K562 (cell line): Measurements from ENCODE around the gene CCNQ. TPM values are rescaled to one million over a fixed set of nuclear protein-coding genes. Genes with fewer than 3 reads are reported as not detected.

Source experiments
- GABPA ChIP-seq: fragments of 200-800 bp; sonication (Bioruptor generic); conservative IDR thresholded peaks from 2 replicates; pipeline ENCODE4 v1.6.1; 2016; ENCODE audit warnings: low read depth, missing genetic modification characterization, missing compliant biosample characterization
- MCM5 ChIP-seq: fragments of 450-650 bp; IDR thresholded peaks from 2 replicates; pipeline ENCODE4 v1.6.1; 2016; ENCODE audit warnings: low read depth
- MLLT1 ChIP-seq, 2 experiments: fragments of 450-650 bp; IDR thresholded peaks; 2 replicates each; pipeline ENCODE4 v1.6.1; 2016
- PHB ChIP-seq: fragments of 250-450 bp; sonication (Bioruptor Pico); IDR thresholded peaks from 2 replicates; pipeline ENCODE4 v1.5.0; 2021
- POLR3G ChIP-seq: IDR thresholded peaks from 2 replicates; pipeline ENCODE4 v1.6.1; 2011; ENCODE audit not compliant: insufficient read length, insufficient replicate concordance; ENCODE audit errors: extremely low read depth
- SMAD3 ChIP-seq: fragments of 450-650 bp; formaldehyde crosslinking; conservative IDR thresholded peaks from 2 replicates; pipeline ENCODE4 v1.4.0; 2020; ENCODE audit warnings: mild to moderate bottlenecking
- U2AF2 ChIP-seq: fragments of 200-400 bp; formaldehyde crosslinking; optimal IDR thresholded peaks from 2 replicates; pipeline ENCODE3; 2017; ENCODE audit warnings: low read depth, mild to moderate bottlenecking, low read length
- UBTF ChIP-seq, 2 experiments: IDR thresholded peaks; 2 replicates each; pipeline ENCODE4 v1.6.1; 2012; ENCODE audit warnings: improper control_type of control experiment in 2 of 2, low read depth in 2 of 2, low read length in 2 of 2, borderline replicate concordance in 1 of 2
- ZBTB11 ChIP-seq, 3 experiments: fragments of 200-800 bp in 1 of 3; fragments of 250-450 bp in 1 of 3; fragments of 450-650 bp in 1 of 3; sonication (Bioruptor Pico) in 1 of 3; sonication (Bioruptor generic) in 1 of 3; formaldehyde crosslinking in 1 of 3; IDR thresholded peaks; 2 replicates each; pipeline versions ENCODE4 v1.6.1 to v1.8.0; 2016 to 2022; ENCODE audit warnings: mild to moderate bottlenecking in 2 of 3, missing genetic modification characterization in 2 of 3, missing compliant biosample characterization in 1 of 3, moderate library complexity in 1 of 3
- ZBTB40 ChIP-seq, 2 experiments: fragments of 450-650 bp in 1 of 2; sonication (generic) in 1 of 2; formaldehyde crosslinking in 1 of 2; IDR thresholded peaks; 2 replicates each; pipeline versions ENCODE4 v1.7.1 to v1.9.0; 2016 to 2022; ENCODE audit warnings: inconsistent platforms in 1 of 2, mild to moderate bottlenecking in 1 of 2, missing genetic modification reagents in 1 of 2
- ZNF316 ChIP-seq: fragments of 450-650 bp; IDR thresholded peaks from 2 replicates; pipeline ENCODE4 v1.6.1; 2016
- polyA plus RNA-seq, 8 experiments: library from polyadenylated mRNA; depleted of rRNA in 4 of 8; stranded (reverse) in 5 of 8; unstranded in 3 of 8; fragments of >200 nt; fragmentation: Nextera tagmentation in 2 of 8; fragmentation: Illumina TruSeq in 1 of 8; extraction: Ambion mirVana in 2 of 8; extraction: Trizol in 1 of 8; gene quantifications; 2 replicates each; pipeline versions ENCODE4 v1.2.1 to v1.2.3, GENCODE V29; 2011 to 2014; ENCODE audit warnings: inconsistent platforms in 1 of 8, missing spikeins in 1 of 8
- total RNA-seq, 7 experiments: library from RNA; depleted of rRNA in 6 of 7; stranded (reverse); fragments of >200 nt in 6 of 7; fragmentation: Illumina TruSeq in 2 of 7; extraction: Trizol in 2 of 7; gene quantifications; 2 replicates each; pipeline versions ENCODE4 v1.2.1 to v1.2.3, GENCODE V29; 2011 to 2021; ENCODE audit warnings: low replicate concordance in 1 of 7

Gene CCNQ
- total and polyA plus RNA-seq, 9 of the 15 experiments (the other 6 are each of a cell fraction or from before 2014, with no cell fraction given): 0.92 to 53.8 (median 25.3) TPM

GRCh38 chrX:153600032-153600373, 1.1 kb upstream of the CCNQ start (continued):
- peak; percentile 72; the same call in 1 of the 2 replicates for TF ChIP-seq ZBTB40 (IDR thresholded peaks at IDR 0.05)
- no peak for TF ChIP-seq ZBTB40 (CRISPR knock-in tag; IDR thresholded peaks at IDR 0.05)
- TF ChIP-seq UBTF (IDR thresholded peaks at IDR 0.05; ENCODE audit: borderline replicate concordance in 1 of 2, low read depth in 2 of 2, low read length in 2 of 2): no peak
- TF ChIP-seq PHB: no peak
- peak; percentile 67 for TF ChIP-seq GABPA
- no peak for TF ChIP-seq U2AF2
- no peak for TF ChIP-seq MCM5
- no peak for TF ChIP-seq MLLT1 (IDR thresholded peaks at IDR 0.05)
- TF ChIP-seq SMAD3: no peak
- TF ChIP-seq ZBTB11 (CRISPR knock-in tag; IDR thresholded peaks at IDR 0.05): peak in 1 of 3 experiments; percentile 87; a peak in 2 of 6 replicates
- peak; percentile 44; the same call in 1 of the 2 replicates for TF ChIP-seq ZNF316
- TF ChIP-seq POLR3G: no peak
